ENCODE data around the gene ANKRD27.

ANKRD27 gene

GRCh38 chr19:32691952-32692726 is 17.2 kb upstream of the ANKRD27 start (continued):
- TF ChIP-seq, protein P1, sequence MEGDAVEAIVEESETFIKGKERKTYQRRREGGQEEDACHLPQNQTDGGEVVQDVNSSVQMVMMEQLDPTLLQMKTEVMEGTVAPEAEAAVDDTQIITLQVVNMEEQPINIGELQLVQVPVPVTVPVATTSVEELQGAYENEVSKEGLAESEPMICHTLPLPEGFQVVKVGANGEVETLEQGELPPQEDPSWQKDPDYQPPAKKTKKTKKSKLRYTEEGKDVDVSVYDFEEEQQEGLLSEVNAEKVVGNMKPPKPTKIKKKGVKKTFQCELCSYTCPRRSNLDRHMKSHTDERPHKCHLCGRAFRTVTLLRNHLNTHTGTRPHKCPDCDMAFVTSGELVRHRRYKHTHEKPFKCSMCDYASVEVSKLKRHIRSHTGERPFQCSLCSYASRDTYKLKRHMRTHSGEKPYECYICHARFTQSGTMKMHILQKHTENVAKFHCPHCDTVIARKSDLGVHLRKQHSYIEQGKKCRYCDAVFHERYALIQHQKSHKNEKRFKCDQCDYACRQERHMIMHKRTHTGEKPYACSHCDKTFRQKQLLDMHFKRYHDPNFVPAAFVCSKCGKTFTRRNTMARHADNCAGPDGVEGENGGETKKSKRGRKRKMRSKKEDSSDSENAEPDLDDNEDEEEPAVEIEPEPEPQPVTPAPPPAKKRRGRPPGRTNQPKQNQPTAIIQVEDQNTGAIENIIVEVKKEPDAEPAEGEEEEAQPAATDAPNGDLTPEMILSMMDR (tag by site-specific recombination; IDR thresholded peaks at IDR 0.05): peak; percentile 34; the same call in 1 of the 2 replicates
- peak; percentile 42 for TF ChIP-seq ZNF423 (tag by site-specific recombination; IDR thresholded peaks at IDR 0.05)
- TF ChIP-seq ZBTB17 (tag by site-specific recombination; IDR thresholded peaks at IDR 0.05): peak; percentile 57; the same call in 1 of the 2 replicates
- TF ChIP-seq ZNF169 (tag by site-specific recombination; IDR thresholded peaks at IDR 0.05): peak; percentile 74; the same call in 1 of the 2 replicates
- TF ChIP-seq BCL6B (tag by site-specific recombination; IDR thresholded peaks at IDR 0.05): no peak
- TF ChIP-seq MYNN (tag by site-specific recombination; IDR thresholded peaks at IDR 0.05; ENCODE audit: borderline replicate concordance): peak; percentile 38; the same call in 1 of the 2 replicates
- TF ChIP-seq KLF7 (tag by site-specific recombination; IDR thresholded peaks at IDR 0.05; ENCODE audit: borderline replicate concordance): peak; percentile 74; the same call in 1 of the 2 replicates
- TF ChIP-seq SP7 (tag by site-specific recombination; IDR thresholded peaks at IDR 0.05): peak; percentile 56; the same call in 1 of the 2 replicates
- peak; percentile 17; the same call in 1 of the 2 replicates for TF ChIP-seq ZNF585B (tag by site-specific recombination; IDR thresholded peaks at IDR 0.05)
- TF ChIP-seq ZNF335 (tag by site-specific recombination; conservative IDR thresholded peaks at IDR 0.05): peak; percentile 97
- TF ChIP-seq, protein P2, sequence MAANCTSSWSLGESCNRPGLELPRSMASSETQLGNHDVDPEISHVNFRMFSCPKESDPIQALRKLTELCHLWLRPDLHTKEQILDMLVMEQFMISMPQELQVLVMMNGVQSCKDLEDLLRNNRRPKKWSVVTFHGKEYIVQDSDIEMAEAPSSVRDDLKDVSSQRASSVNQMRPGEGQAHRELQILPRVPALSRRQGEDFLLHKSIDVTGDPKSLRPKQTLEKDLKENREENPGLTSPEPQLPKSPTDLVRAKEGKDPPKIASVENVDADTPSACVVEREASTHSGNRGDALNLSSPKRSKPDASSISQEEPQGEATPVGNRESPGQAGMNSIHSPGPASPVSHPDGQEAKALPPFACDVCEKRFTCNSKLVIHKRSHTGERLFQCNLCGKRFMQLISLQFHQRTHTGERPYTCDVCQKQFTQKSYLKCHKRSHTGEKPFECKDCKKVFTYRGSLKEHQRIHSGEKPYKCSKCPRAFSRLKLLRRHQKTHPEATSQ (tag by site-specific recombination; IDR thresholded peaks at IDR 0.05): peak; percentile 92
- TF ChIP-seq ZBTB20 (tag by site-specific recombination; IDR thresholded peaks at IDR 0.05): peak; percentile 86
- 0 out of 2 replicates have a peak, but pooled peaks have one; percentile 33 for TF ChIP-seq ZNF660 (tag by site-specific recombination; IDR thresholded peaks at IDR 0.05)
- TF ChIP-seq KLF1 (tag by site-specific recombination; IDR thresholded peaks at IDR 0.05): peak; percentile 34
- no peak for TF ChIP-seq ZNF311 (tag by site-specific recombination; IDR thresholded peaks at IDR 0.05; ENCODE audit: borderline replicate concordance)
- no peak for TF ChIP-seq RBAK (tag by site-specific recombination; IDR thresholded peaks at IDR 0.05)
- TF ChIP-seq ZIC2 (tag by site-specific recombination; IDR thresholded peaks at IDR 0.05): peak; percentile 77
- TF ChIP-seq ZNF785 (tag by site-specific recombination; IDR thresholded peaks at IDR 0.05): peak; percentile 92
- no peak for TF ChIP-seq ZNF626 (tag by site-specific recombination; IDR thresholded peaks at IDR 0.05)
- no peak for TF ChIP-seq ZNF354C (tag by site-specific recombination; IDR thresholded peaks at IDR 0.05; ENCODE audit: borderline replicate concordance, low read depth)
- TF ChIP-seq, protein P3, sequence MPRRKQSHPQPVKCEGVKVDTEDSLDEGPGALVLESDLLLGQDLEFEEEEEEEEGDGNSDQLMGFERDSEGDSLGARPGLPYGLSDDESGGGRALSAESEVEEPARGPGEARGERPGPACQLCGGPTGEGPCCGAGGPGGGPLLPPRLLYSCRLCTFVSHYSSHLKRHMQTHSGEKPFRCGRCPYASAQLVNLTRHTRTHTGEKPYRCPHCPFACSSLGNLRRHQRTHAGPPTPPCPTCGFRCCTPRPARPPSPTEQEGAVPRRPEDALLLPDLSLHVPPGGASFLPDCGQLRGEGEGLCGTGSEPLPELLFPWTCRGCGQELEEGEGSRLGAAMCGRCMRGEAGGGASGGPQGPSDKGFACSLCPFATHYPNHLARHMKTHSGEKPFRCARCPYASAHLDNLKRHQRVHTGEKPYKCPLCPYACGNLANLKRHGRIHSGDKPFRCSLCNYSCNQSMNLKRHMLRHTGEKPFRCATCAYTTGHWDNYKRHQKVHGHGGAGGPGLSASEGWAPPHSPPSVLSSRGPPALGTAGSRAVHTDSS (tag by site-specific recombination; IDR thresholded peaks at IDR 0.05): no peak; the same call in 1 of the 2 replicates
- TF ChIP-seq, protein P4, sequence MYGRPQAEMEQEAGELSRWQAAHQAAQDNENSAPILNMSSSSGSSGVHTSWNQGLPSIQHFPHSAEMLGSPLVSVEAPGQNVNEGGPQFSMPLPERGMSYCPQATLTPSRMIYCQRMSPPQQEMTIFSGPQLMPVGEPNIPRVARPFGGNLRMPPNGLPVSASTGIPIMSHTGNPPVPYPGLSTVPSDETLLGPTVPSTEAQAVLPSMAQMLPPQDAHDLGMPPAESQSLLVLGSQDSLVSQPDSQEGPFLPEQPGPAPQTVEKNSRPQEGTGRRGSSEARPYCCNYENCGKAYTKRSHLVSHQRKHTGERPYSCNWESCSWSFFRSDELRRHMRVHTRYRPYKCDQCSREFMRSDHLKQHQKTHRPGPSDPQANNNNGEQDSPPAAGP (tag by site-specific recombination; IDR thresholded peaks at IDR 0.05): peak; percentile 72; the same call in 1 of the 2 replicates
- 0 out of 2 replicates have a peak, but pooled peaks have one; percentile 22 for TF ChIP-seq ZBTB1 (tag by site-specific recombination; IDR thresholded peaks at IDR 0.05)
- peak; percentile 76 for TF ChIP-seq PATZ1 (tag by site-specific recombination; IDR thresholded peaks at IDR 0.05)
- peak; percentile 89 for TF ChIP-seq ZNF600 (tag by site-specific recombination; IDR thresholded peaks at IDR 0.05)
- TF ChIP-seq GLI4 (tag by site-specific recombination; IDR thresholded peaks at IDR 0.05): 0 out of 2 replicates have a peak, but pooled peaks have one; percentile 66
- TF ChIP-seq SP2 (tag by site-specific recombination; IDR thresholded peaks at IDR 0.05): peak; percentile 51
- peak; percentile 70 for TF ChIP-seq ZNF391 (tag by site-specific recombination; IDR thresholded peaks at IDR 0.05; ENCODE audit: borderline replicate concordance, low read depth)
- TF ChIP-seq ZNF692 (tag by site-specific recombination; IDR thresholded peaks at IDR 0.05): peak; percentile 72; the same call in 1 of the 2 replicates

All from HEK293 (cell line).